Caco-2 (cell line): Measurements from ENCODE around the gene RO60. TPM values are rescaled to one million over a fixed set of nuclear protein-coding genes. Genes with fewer than 3 reads are reported as not detected.

ENCODE experiments used
- BruUV-seq: library from RNA; stranded (reverse); fragments of 400-500 nt; replicated peaks from 2 replicates; lab custom pipeline; 2021; lab: Mats Ljungman, UMichigan
- CTCF ChIA-PET: fragments of 300-600 bp; sonication (Branson Sonifier 250); formaldehyde crosslinking; loops from one replicate; lab custom pipeline; 2022; ENCODE audit warnings: antibody characterized with exemption; lab: Charles Lee
- POLR2A ChIA-PET: fragments of 300-600 bp; sonication (Branson Sonifier 250); formaldehyde crosslinking; loops from one replicate; lab custom pipeline; 2022; ENCODE audit warnings: antibody characterized with exemption; lab: Charles Lee
- DNase-seq, 2 experiments: peaks; one replicate each; pipeline versions ENCODE4 v3.0.0 to v3.0.0-alpha.2; 2020 to 2022
- H3K27me3 ChIP-seq: replicated peaks from 2 replicates; pipeline ENCODE4 v1.6.0; 2011; ENCODE audit warnings: low read length; ENCODE audit not compliant: control insufficient read depth, insufficient read depth
- H3K36me3 ChIP-seq: 2 replicates; pipeline ENCODE4 v1.5.1; 2011; ENCODE audit warnings: low read length; ENCODE audit not compliant: control insufficient read depth, insufficient read depth
- H3K4me1 ChIP-seq: fragments of 250-450 bp; sonication (Bioruptor Pico); 2 replicates; pipeline ENCODE4 v1.5.1; 2020; ENCODE audit warnings: mild to moderate bottlenecking
- H3K4me3 ChIP-seq: 2 replicates; pipeline ENCODE4 v1.5.1; 2011; ENCODE audit warnings: low read depth, mild to moderate bottlenecking, control low read depth, low read length
- H3K9me3 ChIP-seq: fragments of 250-450 bp; sonication (Bioruptor Pico); 2 replicates; pipeline ENCODE4 v1.5.1; 2020; ENCODE audit warnings: mild to moderate bottlenecking, moderate library complexity
- H3K27ac Mint-ChIP-seq: one replicate; pipeline ENCODE4 v1.8.0; 2022; ENCODE audit warnings: mixed read lengths; ENCODE audit not compliant: unreplicated experiment
- H3K27me3 Mint-ChIP-seq: one replicate; pipeline ENCODE4 v1.8.0; 2022; ENCODE audit warnings: mixed read lengths; ENCODE audit not compliant: insufficient read depth, unreplicated experiment
- H3K36me3 Mint-ChIP-seq: one replicate; pipeline ENCODE4 v1.8.0; 2022; ENCODE audit warnings: mild to moderate bottlenecking, mixed read lengths; ENCODE audit not compliant: insufficient read depth, unreplicated experiment
- H3K4me1 Mint-ChIP-seq: one replicate; pipeline ENCODE4 v1.8.0; 2022; ENCODE audit warnings: low read depth, mixed read lengths; ENCODE audit not compliant: unreplicated experiment
- H3K4me3 Mint-ChIP-seq: one replicate; pipeline ENCODE4 v1.8.0; 2022; ENCODE audit warnings: mild to moderate bottlenecking, moderate library complexity, mixed read lengths; ENCODE audit not compliant: unreplicated experiment
- H3K9me3 Mint-ChIP-seq: one replicate; pipeline ENCODE4 v1.8.0; 2022; ENCODE audit warnings: mixed read lengths; ENCODE audit not compliant: unreplicated experiment
- CTCF ChIP-seq, 2 experiments: fragments of 200-600 bp in 1 of 2; IDR thresholded peaks; 1 replicate in 1 of 2; 2 replicates in 1 of 2; pipeline versions ENCODE4 v1.5.1 to v1.8.0; 2011 to 2022; ENCODE audit warnings: antibody characterized with exemption in 1 of 2, control low read depth in 1 of 2, inconsistent platforms in 1 of 2, low read depth in 1 of 2, low read length in 1 of 2, mild to moderate bottlenecking in 1 of 2, moderate library complexity in 1 of 2; ENCODE audit not compliant: insufficient read depth in 1 of 2, severe bottlenecking in 1 of 2, unreplicated experiment in 1 of 2
- intact Hi-C: fragments of 100-400 bp; cut with micrococcal nuclease; formaldehyde crosslinking; loops from one replicate; pipeline ENCODE4 v1.10.0; 2022; ENCODE audit not compliant: unreplicated experiment
- total RNA-seq: library from RNA; stranded (reverse); gene quantifications from 2 replicates; pipeline ENCODE4 v1.2.3, GENCODE V29; 2022

RO60 gene
- total RNA-seq, 1 experiment from 2014 or later = 50.0 TPM

- no peak overlapping the region for H3K4me3 ChIP-seq
- H3K36me3 ChIP-seq = no peaks in the 10 kb centered on the region
- H3K4me1 ChIP-seq = no peaks in the 10 kb centered on the region
- Mint-ChIP-seq H3K27ac (no peak overlapping the region), H3K27me3 (no peaks in the 10 kb centered on the region), H3K4me3 (no peak overlapping the region), H3K4me1 (no peaks in the 10 kb centered on the region), H3K9me3 (no peaks in the 10 kb centered on the region), H3K36me3 (peaks cover 6% of the 10 kb centered on the region)
- intact Hi-C loops = loop anchor here (1.0 kb wide), 4 partner anchors 11 to 542 kb away; no protein-coding TSS in a partner anchor
- no TSS peak for BruUV-seq
- ChIA-PET CTCF (interaction anchor here (1.2 to 1.8 kb wide), 5 partner anchors 21 to 545 kb away, joined by 3 to 17 read pairs (median 6); partner anchors contain the start of gene RGS2), POLR2A (interaction anchor here (0.8 kb wide), 1 partner anchor 211 kb away, joined by 3 read pairs; the partner anchor contains the start of gene RGS2)
- peak; percentile 44 to 50 for TF ChIP-seq CTCF (IDR thresholded peaks at IDR 0.05; ENCODE audit: insufficient read depth in 1 of 2, low read depth in 1 of 2, low read length in 1 of 2, severe bottlenecking in 1 of 2, unreplicated experiment in 1 of 2)
- no peaks in the 10 kb centered on the region for H3K27me3 ChIP-seq
- DNase-seq = peak in 1 of 2 experiments; percentile 63
- no peaks in the 10 kb centered on the region for H3K9me3 ChIP-seq
Observed at GRCh38 chr1:193019442-193020026, 39.9 kb upstream of the RO60 start.

GRCh38 chr1:193025218-193025617, 34.2 kb upstream of the RO60 start:
- Histone ChIP-seq H3K9me3 (no peaks in the 10 kb centered on the region), H3K27me3 (no peaks in the 10 kb centered on the region), H3K36me3 (no peaks in the 10 kb centered on the region), H3K4me3 (no peak overlapping the region), H3K4me1 (no peaks in the 10 kb centered on the region)
- POLR2A ChIA-PET = no interaction called here
- Mint-ChIP-seq H3K27me3 (no peaks in the 10 kb centered on the region), H3K27ac (no peak overlapping the region), H3K36me3 (peaks cover 6% of the 10 kb centered on the region), H3K4me3 (no peak overlapping the region), H3K9me3 (no peaks in the 10 kb centered on the region), H3K4me1 (no peaks in the 10 kb centered on the region)
- intact Hi-C loops = no loop called here
- BruUV-seq = no TSS peak
- CTCF ChIA-PET = no interaction called here
- no peak for DNase-seq
- TF ChIP-seq CTCF (IDR thresholded peaks at IDR 0.05; ENCODE audit: insufficient read depth in 1 of 2, low read depth in 1 of 2, low read length in 1 of 2, severe bottlenecking in 1 of 2, unreplicated experiment in 1 of 2) = no peak

- H3K36me3 ChIP-seq = no peaks in the 10 kb centered on the region
- Mint-ChIP-seq H3K4me3 (no peak overlapping the region), H3K27ac (no peak overlapping the region), H3K36me3 (no peaks in the 10 kb centered on the region), H3K4me1 (no peaks in the 10 kb centered on the region), H3K9me3 (no peaks in the 10 kb centered on the region), H3K27me3 (no peaks in the 10 kb centered on the region)
- intact Hi-C loops = no loop called here
- no peak overlapping the region for H3K4me3 ChIP-seq
- no peaks in the 10 kb centered on the region for H3K4me1 ChIP-seq
- ChIA-PET CTCF (no interaction called here), POLR2A (interaction anchor here (0.9 kb wide), 1 partner anchor 29 kb away, joined by 3 read pairs; the partner anchor contains the start of genes RO60 and UCHL5)
- H3K27me3 ChIP-seq = no peaks in the 10 kb centered on the region
- no TSS peak for BruUV-seq
- no peak for DNase-seq
- no peaks in the 10 kb centered on the region for H3K9me3 ChIP-seq
- no peak for TF ChIP-seq CTCF (IDR thresholded peaks at IDR 0.05; ENCODE audit: insufficient read depth in 1 of 2, low read depth in 1 of 2, low read length in 1 of 2, severe bottlenecking in 1 of 2, unreplicated experiment in 1 of 2)
Observed at GRCh38 chr1:193030280-193030679, 29.1 kb upstream of the RO60 start.
